LNCaP clone FGC (cell line): ENCODE data around the gene DPYSL3.

ENCODE experiments used
- DNase-seq: peaks from one replicate; pipeline ENCODE4 v3.0.0-alpha.2; 2011; ENCODE audit warnings: low read depth
- H3K4me3 ChIP-seq: 2 replicates; pipeline ENCODE4 v1.5.1; 2011; ENCODE audit warnings: mild to moderate bottlenecking, low read depth, low read length, control low read depth
- CTCF ChIP-seq: IDR thresholded peaks from 2 replicates; pipeline ENCODE4 v1.5.1; 2012; ENCODE audit warnings: mild to moderate bottlenecking; ENCODE audit not compliant: control insufficient read depth, insufficient read depth; ENCODE audit errors: extremely low read depth

DPYSL3 gene

GRCh38 chr5:147412561-147412960 is 97.3 kb downstream of the DPYSL3 start:
- TF ChIP-seq CTCF: no peak
- no peak for DNase-seq

GRCh38 chr5:147411359-147412319 is 98.2 kb downstream of the DPYSL3 start:
- TF ChIP-seq CTCF: no peak
- H3K4me3 ChIP-seq: no peak overlapping the region
- no peak for DNase-seq

More at GRCh38 chr5:147412561-147412960, 97.3 kb downstream of the DPYSL3 start:
- H3K4me3 ChIP-seq: no peak overlapping the region

DNA sequence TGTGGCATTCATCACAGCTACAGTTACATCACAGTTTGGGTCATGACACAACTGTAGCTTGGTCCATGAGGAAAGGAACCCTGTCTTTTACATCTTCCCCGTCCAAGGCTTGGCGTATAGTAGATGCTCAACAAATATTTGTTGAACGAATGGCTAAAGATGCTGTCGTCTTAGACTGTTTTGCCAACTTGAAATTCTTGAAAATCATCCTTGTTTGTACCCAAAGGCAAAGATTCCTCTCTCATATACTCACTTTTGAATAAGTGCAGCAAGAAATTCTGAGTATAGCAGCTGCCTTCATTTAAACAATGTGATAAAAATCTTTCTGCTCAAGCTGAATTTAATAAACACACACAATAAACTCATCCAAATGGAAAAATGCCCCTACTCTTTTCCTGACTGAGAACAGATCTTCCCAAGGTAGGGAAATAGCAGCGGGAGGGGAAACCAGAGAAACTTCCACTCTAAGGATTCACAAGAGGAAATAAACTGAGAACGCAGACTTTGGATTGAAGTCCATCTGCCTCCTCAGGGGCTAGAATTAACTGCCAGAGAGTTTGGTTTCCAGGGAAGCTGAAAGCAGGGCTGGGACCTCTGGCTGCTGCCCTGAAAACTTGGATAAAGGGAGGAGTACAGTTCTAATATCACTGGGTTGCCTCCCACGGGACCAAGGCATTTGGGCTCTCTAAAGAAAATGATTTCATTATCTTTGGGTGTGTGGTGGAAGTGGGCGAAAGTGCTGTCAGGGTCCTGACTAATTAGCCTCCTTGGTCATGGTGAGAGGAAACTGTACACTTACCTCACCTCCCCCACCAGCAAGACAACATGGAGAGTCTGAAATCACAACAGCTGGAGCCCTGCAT is 99.1 kb downstream of the DPYSL3 start:
- no peak for DNase-seq
- TF ChIP-seq CTCF: no peak
- no peak overlapping the region for H3K4me3 ChIP-seq

DNA sequence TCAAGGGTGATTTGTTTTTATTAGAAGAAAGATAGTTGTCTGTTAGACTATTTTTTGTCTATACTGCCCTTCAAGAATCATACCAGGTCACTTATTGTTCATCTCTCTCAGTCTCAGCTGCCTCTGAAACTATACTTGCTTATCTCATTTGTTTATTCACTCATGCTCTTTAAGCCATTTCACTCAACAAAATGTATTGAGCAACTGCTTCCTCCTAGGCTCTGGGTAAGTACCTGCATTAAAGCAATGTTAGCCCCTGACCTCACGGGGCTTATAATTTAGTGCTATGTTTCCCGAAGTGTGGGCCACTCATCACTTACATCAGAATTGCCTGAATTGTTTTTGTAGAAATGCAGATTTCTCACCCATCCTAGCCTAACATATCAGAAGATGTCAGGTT is 100.9 kb downstream of the DPYSL3 start:
- no peak overlapping the region for H3K4me3 ChIP-seq
- no peak for TF ChIP-seq CTCF
- no peak for DNase-seq

DNA sequence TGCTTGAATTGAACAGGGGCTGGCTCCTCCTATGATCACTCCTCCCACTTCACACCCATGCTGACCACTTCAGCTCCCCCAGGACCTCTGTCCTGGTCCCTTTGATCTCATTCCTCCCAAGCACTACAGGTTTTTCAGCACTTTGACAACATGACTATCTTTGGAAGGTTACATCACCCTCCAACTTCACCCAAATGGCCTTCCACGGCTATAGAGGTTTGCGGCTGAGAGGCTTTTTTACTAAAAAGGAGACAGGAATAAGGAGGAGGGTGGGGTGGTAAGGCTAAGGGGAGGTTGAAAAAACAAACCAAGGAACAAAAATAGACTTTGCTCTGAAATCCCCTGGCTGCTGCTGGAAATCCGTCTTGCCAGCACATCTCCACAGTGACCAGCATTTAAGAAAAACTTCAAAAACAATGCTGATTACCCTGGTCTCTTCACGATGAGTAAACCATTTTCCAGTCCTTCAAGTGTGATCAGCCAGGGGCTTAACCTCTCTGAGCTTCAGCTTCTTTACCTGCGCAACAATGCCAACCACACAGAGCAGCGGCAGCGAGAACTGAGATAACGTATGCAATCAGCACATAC is 102.7 kb downstream of the DPYSL3 start:
- DNase-seq: no peak
- H3K4me3 ChIP-seq: no peak overlapping the region
- TF ChIP-seq CTCF: no peak

- no peak for TF ChIP-seq CTCF
- H3K4me3 ChIP-seq: no peak overlapping the region
- no peak for DNase-seq
Measured at GRCh38 chr5:147406636-147407035, 103.2 kb downstream of the DPYSL3 start.
